ENCODE measurements around the gene ROCK1. TPM values are rescaled to one million over a fixed set of nuclear protein-coding genes. Genes with fewer than 3 reads are reported as not detected.

Gene ROCK1
- total and polyA plus RNA-seq, 2 donors (not counting 1 experiment from before 2014, with no cell fraction given) = 12.5 to 103 TPM

- ATAC-seq (ENCODE audit: low read depth) = no peak
- Histone ChIP-seq H3K9ac (ENCODE audit: low read length) (no peak overlapping the region), H3K4me3 (ENCODE audit: control extremely low read depth in 1 of 5, extremely low read depth in 1 of 5, insufficient read depth in 1 of 5, low read depth in 2 of 5, low read length in 4 of 5) (no peak overlapping the region), H2AFZ (ENCODE audit: insufficient read depth, low read depth, low read length, poor library complexity, severe bottlenecking) (no peak overlapping the region), H3K4me1 (ENCODE audit: control insufficient read depth in 2 of 2, insufficient read depth in 2 of 2, low read length in 2 of 2) (no peaks in the 10 kb centered on the region), H3K27ac (ENCODE audit: low read length in 2 of 2) (no peak overlapping the region), H3K27me3 (replicated peaks in 1 of 4; ENCODE audit: control extremely low read depth in 1 of 4, control insufficient read depth in 3 of 4, insufficient read depth in 4 of 4, low read length in 3 of 4) (no peaks in the 10 kb centered on the region), H3K79me2 (ENCODE audit: control insufficient read depth, insufficient read depth, low read length) (no peaks in the 10 kb centered on the region), H3K36me3 (replicated peaks in 1 of 2; ENCODE audit: control extremely low read depth in 1 of 2, control insufficient read depth in 1 of 2, extremely low read depth in 1 of 2, insufficient read depth in 2 of 2, low read length in 1 of 2) (no peaks in the 10 kb centered on the region), H4K20me1 (ENCODE audit: control insufficient read depth, insufficient read depth, low read length, poor library complexity, severe bottlenecking) (no peaks in the 10 kb centered on the region), H3K9me3 (ENCODE audit: control extremely low read depth in 1 of 3, control insufficient read depth in 2 of 3, insufficient read depth in 1 of 3, low read length in 2 of 3) (peaks cover 0 to 3% (median 0%) of the 10 kb centered on the region in 3 donors), H3K4me2 (replicated peaks; ENCODE audit: low read depth, low read length, poor library complexity, severe bottlenecking) (no peak overlapping the region)
- Mint-ChIP-seq H3K27ac (no peak overlapping the region), H3K4me3 (no peak overlapping the region), H3K4me1 (no peaks in the 10 kb centered on the region), H3K27me3 (peaks cover 5% of the 10 kb centered on the region), H3K9me3 (ENCODE audit: insufficient read depth) (no peaks in the 10 kb centered on the region)
- intact Hi-C loops (cut with micrococcal nuclease) = no loop called here
- ChIA-PET POLR2A (no interaction called here), CTCF (no interaction called here)
- no CpG with 5 or more reads among the region's 1 CpG for WGBS (ENCODE audit: insufficient coverage)
- TF ChIP-seq EZH2 (IDR thresholded peaks at IDR 0.05; ENCODE audit: borderline replicate concordance, insufficient read depth, low read depth, low read length, poor library complexity, severe bottlenecking) = no peak
- TF ChIP-seq, protein P1, sequence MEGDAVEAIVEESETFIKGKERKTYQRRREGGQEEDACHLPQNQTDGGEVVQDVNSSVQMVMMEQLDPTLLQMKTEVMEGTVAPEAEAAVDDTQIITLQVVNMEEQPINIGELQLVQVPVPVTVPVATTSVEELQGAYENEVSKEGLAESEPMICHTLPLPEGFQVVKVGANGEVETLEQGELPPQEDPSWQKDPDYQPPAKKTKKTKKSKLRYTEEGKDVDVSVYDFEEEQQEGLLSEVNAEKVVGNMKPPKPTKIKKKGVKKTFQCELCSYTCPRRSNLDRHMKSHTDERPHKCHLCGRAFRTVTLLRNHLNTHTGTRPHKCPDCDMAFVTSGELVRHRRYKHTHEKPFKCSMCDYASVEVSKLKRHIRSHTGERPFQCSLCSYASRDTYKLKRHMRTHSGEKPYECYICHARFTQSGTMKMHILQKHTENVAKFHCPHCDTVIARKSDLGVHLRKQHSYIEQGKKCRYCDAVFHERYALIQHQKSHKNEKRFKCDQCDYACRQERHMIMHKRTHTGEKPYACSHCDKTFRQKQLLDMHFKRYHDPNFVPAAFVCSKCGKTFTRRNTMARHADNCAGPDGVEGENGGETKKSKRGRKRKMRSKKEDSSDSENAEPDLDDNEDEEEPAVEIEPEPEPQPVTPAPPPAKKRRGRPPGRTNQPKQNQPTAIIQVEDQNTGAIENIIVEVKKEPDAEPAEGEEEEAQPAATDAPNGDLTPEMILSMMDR (IDR thresholded peaks at IDR 0.05) = no peak
- no peak for DNase-seq
Measured at GRCh38 chr18:21145371-21145770, 33.8 kb upstream of the ROCK1 start.

- peaks cover 0 to 6% (median 0%) of the 10 kb centered on the region in 3 donors for H3K9me3 ChIP-seq (ENCODE audit: control extremely low read depth in 1 of 3, control insufficient read depth in 2 of 3, insufficient read depth in 1 of 3, low read length in 2 of 3)
- Mint-ChIP-seq H3K27ac (no peak overlapping the region), H3K4me1 (no peaks in the 10 kb centered on the region), H3K9me3 (ENCODE audit: insufficient read depth) (no peaks in the 10 kb centered on the region), H3K27me3 (peaks cover 2% of the 10 kb centered on the region), H3K4me3 (no peak overlapping the region)
- H3K27ac ChIP-seq (ENCODE audit: low read length in 2 of 2) = no peak overlapping the region
- no peaks in the 10 kb centered on the region for H4K20me1 ChIP-seq (ENCODE audit: control insufficient read depth, insufficient read depth, low read length, poor library complexity, severe bottlenecking)
- CTCF ChIA-PET = interaction anchor here (1.9 kb wide), 1 partner anchor 8 kb away, joined by 4 read pairs; no protein-coding TSS in a partner anchor
- ATAC-seq (ENCODE audit: low read depth) (no peak), DNase-seq (no peak)
- H3K4me3 ChIP-seq (ENCODE audit: control extremely low read depth in 1 of 5, extremely low read depth in 1 of 5, insufficient read depth in 1 of 5, low read depth in 2 of 5, low read length in 4 of 5) = no peak overlapping the region
- H3K4me1 ChIP-seq (ENCODE audit: control insufficient read depth in 2 of 2, insufficient read depth in 2 of 2, low read length in 2 of 2) = no peaks in the 10 kb centered on the region
- TF ChIP-seq EZH2 (IDR thresholded peaks at IDR 0.05; ENCODE audit: borderline replicate concordance, insufficient read depth, low read depth, low read length, poor library complexity, severe bottlenecking) = no peak
- TF ChIP-seq, protein P1 (IDR thresholded peaks at IDR 0.05) = no peak
- H3K9ac ChIP-seq (ENCODE audit: low read length) = no peak overlapping the region
- H3K79me2 ChIP-seq (ENCODE audit: control insufficient read depth, insufficient read depth, low read length) = no peaks in the 10 kb centered on the region
- no peaks in the 10 kb centered on the region for H3K36me3 ChIP-seq (replicated peaks in 1 of 2; ENCODE audit: control extremely low read depth in 1 of 2, control insufficient read depth in 1 of 2, extremely low read depth in 1 of 2, insufficient read depth in 2 of 2, low read length in 1 of 2)
- WGBS (ENCODE audit: insufficient coverage) = no CpG with 5 or more reads among the region's 5 CpGs
- no peak overlapping the region for H2AFZ ChIP-seq (ENCODE audit: insufficient read depth, low read depth, low read length, poor library complexity, severe bottlenecking)
- H3K27me3 ChIP-seq (replicated peaks in 1 of 4; ENCODE audit: control extremely low read depth in 1 of 4, control insufficient read depth in 3 of 4, insufficient read depth in 4 of 4, low read length in 3 of 4) = no peaks in the 10 kb centered on the region
- intact Hi-C loops (cut with micrococcal nuclease) = no loop called here
- H3K4me2 ChIP-seq (replicated peaks; ENCODE audit: low read depth, low read length, poor library complexity, severe bottlenecking) = no peak overlapping the region
- POLR2A ChIA-PET = no interaction called here
Measured at GRCh38 chr18:21141668-21142422, 30.2 kb upstream of the ROCK1 start.
